Activated CD4-positive, alpha-beta T cell treated with anti-CD3 and anti-CD28 coated beads, Interleukin-2, Interleukin-6, amounts not matched to agents 100 ng/mL and 50 ng/mL, durations not matched to agents 16 hours and 8 hours (primary cell): Measurements from ENCODE around the gene GMEB2.
A peak's percentile ranks its signal among the peaks of the same experiment; 100 is the strongest.

Source experiments
- DNase-seq: peaks from one replicate; pipeline ENCODE4 v3.0.0-alpha.2; 2020

The GMEB2 gene

DNA sequence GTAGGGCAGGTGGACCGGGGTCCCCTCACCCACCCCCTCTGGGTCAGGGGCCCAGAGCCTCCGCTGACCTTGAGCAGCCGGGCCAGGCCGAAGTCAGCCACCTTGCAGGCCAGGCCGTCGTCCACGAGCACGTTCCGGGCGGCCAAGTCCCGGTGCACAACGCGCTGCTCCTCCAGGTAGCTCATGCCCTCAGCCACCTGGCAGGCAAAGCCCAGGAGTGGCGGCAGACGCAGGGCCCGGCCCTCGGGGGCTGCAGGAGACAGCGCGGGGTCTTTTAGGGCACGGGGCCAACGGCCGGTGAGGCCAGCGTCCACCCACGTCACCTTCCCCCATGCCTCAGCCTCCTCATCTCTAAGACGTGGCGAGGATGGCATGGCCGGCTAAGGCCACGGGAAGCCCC, 85.5 kb downstream of the GMEB2 start:
- DNase-seq = no peak

DNA sequence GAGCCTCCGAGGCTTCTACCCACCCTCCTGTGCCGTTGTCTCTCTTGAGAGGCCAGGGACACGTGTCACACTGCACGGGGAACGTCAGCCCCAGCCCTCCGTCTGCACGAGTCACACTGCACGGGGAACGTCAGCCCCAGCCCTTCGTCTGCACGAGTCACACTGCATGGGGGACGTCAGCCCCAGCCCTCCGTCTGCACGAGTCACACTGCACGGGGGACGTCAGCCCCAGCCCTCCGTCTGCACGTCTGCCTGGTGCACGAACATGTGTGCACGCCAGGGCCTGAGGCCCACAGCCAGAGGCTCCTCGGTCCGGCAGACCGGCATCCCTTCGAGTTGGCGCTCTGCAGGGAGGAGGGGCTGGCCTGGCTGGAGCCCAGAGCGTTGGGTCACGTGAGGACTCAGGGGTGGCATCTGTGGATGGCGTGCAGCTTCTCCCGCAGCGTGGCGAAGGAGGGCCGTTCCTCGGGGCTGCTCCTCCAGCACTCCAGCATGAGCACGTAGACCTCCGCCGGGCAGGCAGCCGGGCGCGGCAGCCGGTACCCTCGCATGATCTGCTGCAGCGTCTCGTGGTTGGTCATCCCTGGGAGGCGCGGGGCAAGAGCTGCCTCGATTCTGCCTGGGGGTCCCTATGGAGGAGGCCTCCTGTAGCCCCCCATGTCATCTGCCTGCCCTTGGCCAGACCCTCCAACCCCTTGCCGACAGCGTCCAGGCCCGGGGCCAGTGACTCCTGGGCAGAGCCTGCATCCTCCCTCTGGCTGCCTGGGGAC, 86.3 kb downstream of the GMEB2 start:
- DNase-seq = no peak

DNA sequence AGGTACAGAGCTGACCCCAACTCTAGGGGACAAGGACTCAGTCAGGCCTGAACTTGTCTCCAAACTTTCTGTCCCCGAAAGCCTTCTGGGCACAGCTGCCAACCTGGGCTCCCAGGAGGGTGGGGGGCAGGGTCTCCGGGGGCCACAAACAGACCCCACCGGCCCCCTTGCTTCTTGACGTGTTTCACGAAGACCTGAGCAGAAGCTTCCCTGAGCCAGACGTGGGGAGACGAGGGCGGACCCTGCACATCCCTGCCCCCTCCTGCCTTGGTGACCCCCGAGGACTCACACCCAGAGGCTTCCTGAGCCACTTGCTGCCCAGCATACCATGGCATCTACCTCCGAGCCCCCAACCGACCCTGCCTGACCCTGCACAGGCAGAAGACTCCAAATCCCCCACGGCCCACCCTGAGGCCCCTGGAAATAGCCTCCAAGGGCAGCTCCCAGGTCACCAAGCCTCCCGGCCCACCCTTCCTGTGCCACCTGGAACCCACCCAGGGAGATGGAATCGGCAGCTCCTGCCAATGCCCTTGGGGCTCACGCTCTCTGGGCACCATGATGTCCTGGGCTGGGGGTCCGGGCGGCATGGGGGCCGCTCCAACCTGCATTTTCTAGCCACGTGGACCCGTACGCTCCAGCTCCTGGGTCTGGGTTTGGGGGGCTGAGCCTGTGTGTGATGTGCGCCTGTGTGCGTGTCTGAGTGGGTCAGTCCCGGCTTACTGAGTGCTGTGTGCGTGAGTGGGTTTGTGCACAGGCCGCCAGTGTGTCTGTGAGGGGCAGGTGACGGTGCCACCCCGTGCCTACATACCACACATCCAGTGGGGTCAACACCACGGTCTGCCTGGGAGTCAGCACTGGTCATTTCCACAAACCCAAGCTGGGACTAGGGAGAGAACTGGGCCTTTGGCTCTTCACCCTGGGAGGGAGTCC, 87.2 kb downstream of the GMEB2 start:
- no peak for DNase-seq

DNA sequence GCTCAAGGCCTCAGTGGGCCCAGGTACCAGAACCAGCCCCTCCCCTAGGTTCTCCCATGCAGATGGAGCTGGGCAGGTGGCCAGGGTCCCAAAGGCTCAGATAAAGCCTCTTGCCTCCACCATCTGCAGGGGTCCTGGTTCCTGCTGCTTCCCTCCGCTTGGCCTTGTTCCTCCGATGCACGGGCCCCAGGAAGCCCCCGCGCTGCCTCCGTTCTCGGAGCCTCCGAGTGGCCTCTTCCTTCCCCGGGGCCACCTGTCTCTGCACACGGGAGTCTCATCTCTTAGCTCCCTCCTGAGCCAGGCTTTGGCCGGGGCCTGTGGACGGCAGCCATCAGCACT, 87.8 kb downstream of the GMEB2 start:
- no peak for DNase-seq

DNA sequence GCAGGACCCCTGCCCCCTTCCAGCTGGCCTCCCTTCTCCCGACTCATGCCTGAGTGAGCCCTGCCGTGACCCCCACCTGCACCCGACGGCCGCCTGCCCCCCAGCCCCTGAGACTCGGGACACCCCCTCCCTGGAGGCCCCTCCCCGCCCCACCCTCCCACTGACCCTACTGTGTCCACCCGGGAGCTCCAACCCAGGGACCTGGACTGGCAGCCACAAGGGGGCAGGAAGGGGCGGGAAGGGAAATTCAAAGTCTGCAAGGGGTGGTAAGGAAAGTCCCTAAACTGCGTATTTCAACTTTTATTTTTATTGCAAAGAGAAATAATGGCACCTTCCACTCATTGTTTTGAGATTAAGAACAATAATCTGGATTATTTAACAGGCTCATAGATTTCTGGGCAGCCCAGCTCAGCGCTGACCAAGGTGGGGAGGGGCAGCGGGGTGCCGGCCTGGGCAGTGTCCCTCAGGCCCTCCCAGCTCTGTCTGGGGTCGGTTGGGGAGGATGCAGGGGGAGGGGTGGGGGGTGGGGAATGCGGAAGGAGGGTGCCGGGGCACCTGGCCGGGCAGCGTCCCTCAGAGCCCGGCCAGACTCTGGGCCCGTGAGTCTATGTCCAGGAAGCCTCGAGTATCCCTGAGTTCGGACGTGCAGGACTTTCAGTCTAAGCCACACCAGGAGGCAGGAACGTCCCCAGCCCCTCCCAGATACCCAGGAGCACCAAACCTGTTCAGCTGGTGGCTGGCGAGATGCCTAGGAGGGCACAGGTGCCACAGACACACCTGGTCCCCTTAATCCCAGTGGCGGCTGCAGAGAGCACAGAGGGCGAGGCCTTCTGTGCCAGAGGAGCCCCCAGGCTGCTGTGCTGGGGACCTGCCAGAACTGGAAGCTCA, 88.5 kb downstream of the GMEB2 start:
- peak; percentile 32 for DNase-seq
